ENCODE results near the gene SCO2.
"Not testable (repeated sequence)": the region's sequence is repeated elsewhere in the genome, so short reads cannot be mapped to it uniquely, and the experiment has no call there.

Gene SCO2

GRCh38 chr22:50545522-50546325 lies 20.3 kb upstream of the SCO2 start, which contains the start of gene KLHDC7B:
KLHDC7B (plus strand) TSS chr22:50545899; CDS start chr22:50546244, 345 bp downstream.
- Mint-ChIP-seq H3K9me3 (no peaks in the 10 kb centered on the region), H3K27me3 (peaks cover 27% of the 10 kb centered on the region), H3K36me3 (ENCODE audit: low read depth) (peaks cover 8% of the 10 kb centered on the region), H3K4me3 (no peak within 1 kb of the TSS), H3K4me1 (ENCODE audit: low read depth) (peaks cover 50% of the 10 kb centered on the region), H3K27ac (peak within 1 kb of the TSS; percentile 95)
- intact Hi-C loops (cut with micrococcal nuclease): loop anchor here (2.0 kb wide), 2 partner anchors 19 to 75 kb away; no protein-coding TSS in a partner anchor

- intact Hi-C loops (cut with micrococcal nuclease): loop anchor here (1.0 to 2.0 kb wide), 3 partner anchors 18 to 76 kb away; partner anchors contain the start of gene SYCE3
These were observed 19.4 kb upstream of the SCO2 start for GRCh38 chr22:50544746-50545253.

GRCh38 chr22:50544078-50544745 lies 18.8 kb upstream of the SCO2 start:
- Mint-ChIP-seq H3K9me3 (no peaks in the 10 kb centered on the region), H3K27ac (peak overlapping the region; percentile 95), H3K36me3 (ENCODE audit: low read depth) (peaks cover 8% of the 10 kb centered on the region), H3K4me3 (peak overlapping the region; percentile 60), H3K4me1 (ENCODE audit: low read depth) (peaks cover 42% of the 10 kb centered on the region), H3K27me3 (peaks cover 20% of the 10 kb centered on the region)
- intact Hi-C loops (cut with micrococcal nuclease): loop anchor here (1.0 to 2.0 kb wide), 3 partner anchors 17 to 77 kb away; partner anchors contain the start of gene SYCE3

More at GRCh38 chr22:50544746-50545253, 19.4 kb upstream of the SCO2 start:
- peaks cover 45% of the 10 kb centered on the region for H3K4me1 Mint-ChIP-seq (ENCODE audit: low read depth)
- H3K27me3 Mint-ChIP-seq: peaks cover 25% of the 10 kb centered on the region
- H3K4me3 Mint-ChIP-seq: no peak overlapping the region
- peak overlapping the region; percentile 95 for H3K27ac Mint-ChIP-seq
- peaks cover 8% of the 10 kb centered on the region for H3K36me3 Mint-ChIP-seq (ENCODE audit: low read depth)
- H3K9me3 Mint-ChIP-seq: no peaks in the 10 kb centered on the region

GRCh38 chr22:50542416-50542927 lies 17.1 kb upstream of the SCO2 start:
- peaks cover 53% of the 10 kb centered on the region for H3K4me1 Mint-ChIP-seq (ENCODE audit: low read depth)
- peak overlapping the region; percentile 95 for H3K27ac Mint-ChIP-seq
- no peaks in the 10 kb centered on the region for H3K9me3 Mint-ChIP-seq
- H3K4me3 Mint-ChIP-seq: peak overlapping the region; percentile 70
- peaks cover 10% of the 10 kb centered on the region for H3K27me3 Mint-ChIP-seq
- intact Hi-C loops (cut with micrococcal nuclease): loop anchor here (1.0 kb wide), 1 partner anchor 10 kb away; no protein-coding TSS in a partner anchor
- peaks cover 18% of the 10 kb centered on the region for H3K36me3 Mint-ChIP-seq (ENCODE audit: low read depth)

- not testable (repeated sequence) for H3K9me3 Mint-ChIP-seq, H3K27me3 Mint-ChIP-seq
- intact Hi-C loops (cut with micrococcal nuclease): loop anchor here (1.0 kb wide), 1 partner anchor 9 kb away; no protein-coding TSS in a partner anchor
- Mint-ChIP-seq H3K36me3 (ENCODE audit: low read depth) (peaks cover 18% of the 10 kb centered on the region), H3K4me3 (peak overlapping the region; percentile 70), H3K4me1 (ENCODE audit: low read depth) (peaks cover 58% of the 10 kb centered on the region), H3K27ac (peak overlapping the region; percentile 95)
These were observed 16.2 kb upstream of the SCO2 start for GRCh38 chr22:50541667-50542026.

GRCh38 chr22:50540381-50540780 lies 15.0 kb upstream of the SCO2 start:
- Mint-ChIP-seq H3K4me1 (ENCODE audit: low read depth) (peaks cover 57% of the 10 kb centered on the region), H3K4me3 (peak overlapping the region; percentile 70), H3K36me3 (ENCODE audit: low read depth) (peaks cover 18% of the 10 kb centered on the region), H3K27me3 (peaks cover 1% of the 10 kb centered on the region), H3K9me3 (no peaks in the 10 kb centered on the region), H3K27ac (peak overlapping the region; percentile 95)
- intact Hi-C loops (cut with micrococcal nuclease): no loop called here

- Mint-ChIP-seq H3K9me3 (no peaks in the 10 kb centered on the region), H3K36me3 (ENCODE audit: low read depth) (peaks cover 23% of the 10 kb centered on the region), H3K27me3 (no peaks in the 10 kb centered on the region), H3K27ac (peak overlapping the region; percentile 95), H3K4me1 (ENCODE audit: low read depth) (peaks cover 71% of the 10 kb centered on the region), H3K4me3 (peak overlapping the region; percentile 62)
- intact Hi-C loops (cut with micrococcal nuclease): loop anchor here (2.0 kb wide), 1 partner anchor 45 kb away; the partner anchor contains the start of gene CHKB
These were observed 12.4 kb upstream of the SCO2 start for GRCh38 chr22:50537765-50538164.

GRCh38 chr22:50536226-50536625 lies 10.8 kb upstream of the SCO2 start:
- Mint-ChIP-seq H3K4me3 (no peak overlapping the region), H3K27me3 (no peaks in the 10 kb centered on the region), H3K36me3 (ENCODE audit: low read depth) (peaks cover 27% of the 10 kb centered on the region), H3K4me1 (ENCODE audit: low read depth) (peaks cover 69% of the 10 kb centered on the region), H3K27ac (peak overlapping the region; percentile 95), H3K9me3 (no peaks in the 10 kb centered on the region)
- intact Hi-C loops (cut with micrococcal nuclease): no loop called here

- H3K27ac Mint-ChIP-seq: peak overlapping the region; percentile 95
- H3K36me3 Mint-ChIP-seq (ENCODE audit: low read depth): peaks cover 38% of the 10 kb centered on the region
- H3K9me3 Mint-ChIP-seq: no peaks in the 10 kb centered on the region
- no peaks in the 10 kb centered on the region for H3K27me3 Mint-ChIP-seq
- intact Hi-C loops (cut with micrococcal nuclease): no loop called here
- H3K4me1 Mint-ChIP-seq (ENCODE audit: low read depth): peaks cover 59% of the 10 kb centered on the region
- peak overlapping the region; percentile 40 for H3K4me3 Mint-ChIP-seq
These were observed 9.7 kb upstream of the SCO2 start for GRCh38 chr22:50535113-50535512.

- intact Hi-C loops (cut with micrococcal nuclease); H3K9me3 Mint-ChIP-seq; H3K27me3 Mint-ChIP-seq: not testable (repeated sequence)
- H3K27ac Mint-ChIP-seq: peak overlapping the region; percentile 95
- peaks cover 48% of the 10 kb centered on the region for H3K36me3 Mint-ChIP-seq (ENCODE audit: low read depth)
- peak overlapping the region; percentile 57 for H3K4me3 Mint-ChIP-seq
- H3K4me1 Mint-ChIP-seq (ENCODE audit: low read depth): peaks cover 58% of the 10 kb centered on the region
These were observed 8.7 kb upstream of the SCO2 start for GRCh38 chr22:50533856-50534711.

- H3K27ac Mint-ChIP-seq: peak overlapping the region; percentile 95
- H3K36me3 Mint-ChIP-seq (ENCODE audit: low read depth): peaks cover 52% of the 10 kb centered on the region
- H3K4me3 Mint-ChIP-seq: peak overlapping the region; percentile 97
- H3K4me1 Mint-ChIP-seq (ENCODE audit: low read depth): peaks cover 60% of the 10 kb centered on the region
- no peaks in the 10 kb centered on the region for H3K9me3 Mint-ChIP-seq
- H3K27me3 Mint-ChIP-seq: no peaks in the 10 kb centered on the region
- intact Hi-C loops (cut with micrococcal nuclease): loop anchor here (1.0 kb wide), 1 partner anchor 9 kb away; no protein-coding TSS in a partner anchor
These were observed 7.7 kb upstream of the SCO2 start for GRCh38 chr22:50532824-50533796.

Data from dendritic cell treated with granulocyte-macrophage colony-stimulating factor and Interleukin-4, amounts not matched to agents 40 ng/mL and 50 ng/mL, for 4 days (primary cell).